IMR-90 (cell line): ENCODE measurements around the gene KRTAP5-4. TPM values are rescaled to one million over a fixed set of nuclear protein-coding genes. Genes with fewer than 3 reads are reported as not detected.
"Not testable (repeated sequence)": the region's sequence is repeated elsewhere in the genome, so short reads cannot be mapped to it uniquely, and the experiment has no call there.

Source experiments
- ATAC-seq: fragments of 200-7000 bp; cut with Tn5 transposase; 2 replicates; pipeline ENCODE4 v1.9.1; 2020; ENCODE audit warnings: low read depth, mild to moderate bottlenecking, moderate library complexity
- BruUV-seq: library from RNA; stranded (reverse); fragments of 400-500 nt; replicated peaks from 2 replicates; lab custom pipeline; 2021; lab: Mats Ljungman, UMichigan
- CTCF ChIA-PET: fragments of 300-600 bp; formaldehyde crosslinking; extraction: SDS; loops from one replicate; lab custom pipeline; 2021; ENCODE audit warnings: antibody characterized with exemption; lab: Yijun Ruan, JAX
- POLR2A ChIA-PET: fragments of 300-600 bp; sonication (Branson Sonifier 250); formaldehyde crosslinking; loops from one replicate; lab custom pipeline; 2022; ENCODE audit warnings: antibody characterized with exemption; ENCODE audit not compliant: unreplicated experiment; lab: Charles Lee
- DNase-seq: peaks from one replicate; pipeline ENCODE4 v3.0.0; 2013
- H2AFZ ChIP-seq: replicated peaks from 2 replicates; pipeline ENCODE3; 2013; ENCODE audit warnings: low read length, mild to moderate bottlenecking; ENCODE audit not compliant: poor library complexity
- H2AK5ac ChIP-seq: 2 replicates; pipeline ENCODE4 v1.6.1; 2013; ENCODE audit warnings: low read depth, low read length, inconsistent platforms
- H2AK9ac ChIP-seq: replicated peaks from 2 replicates; pipeline ENCODE3; 2013; ENCODE audit warnings: mild to moderate bottlenecking, low read depth, low read length, moderate library complexity; ENCODE audit not compliant: poor library complexity
- H2BK120ac ChIP-seq: 2 replicates; pipeline ENCODE4 v1.6.1; 2013; ENCODE audit warnings: low read depth, low read length, inconsistent platforms
- H2BK15ac ChIP-seq: 3 replicates; pipeline ENCODE4 v1.6.1; 2013; ENCODE audit warnings: low read depth, low read length, inconsistent platforms
- H2BK20ac ChIP-seq: 2 replicates; pipeline ENCODE4 v1.6.1; 2013; ENCODE audit warnings: low read depth, mild to moderate bottlenecking, inconsistent platforms, low read length, moderate library complexity
- H2BK5ac ChIP-seq: 2 replicates; pipeline ENCODE4 v1.6.1; 2013; ENCODE audit warnings: mild to moderate bottlenecking, low read depth, low read length, inconsistent platforms; ENCODE audit not compliant: poor library complexity, severe bottlenecking
- H3K14ac ChIP-seq: replicated peaks from 2 replicates; pipeline ENCODE4 v1.6.1; 2013; ENCODE audit warnings: low read depth, low read length, inconsistent platforms
- H3K18ac ChIP-seq: 2 replicates; pipeline ENCODE4 v1.6.1; 2013; ENCODE audit warnings: low read depth, low read length, control low read depth
- H3K23ac ChIP-seq: 2 replicates; pipeline ENCODE4 v1.6.1; 2013; ENCODE audit warnings: low read depth, low read length, inconsistent platforms
- H3K27ac ChIP-seq: 2 replicates; pipeline ENCODE4 v1.5.1; 2013; ENCODE audit warnings: mild to moderate bottlenecking, control low read depth, low read length; ENCODE audit not compliant: insufficient read depth
- H3K27me3 ChIP-seq: 2 replicates; pipeline ENCODE4 v1.6.1; 2013; ENCODE audit warnings: low read length; ENCODE audit not compliant: control insufficient read depth, insufficient read depth
- H3K36me3 ChIP-seq: 2 replicates; pipeline ENCODE4 v1.6.1; 2013; ENCODE audit warnings: low read length, mixed read lengths; ENCODE audit not compliant: control insufficient read depth, insufficient read depth
- H3K4ac ChIP-seq: 2 replicates; pipeline ENCODE4 v1.6.1; 2013; ENCODE audit warnings: low read depth, low read length, inconsistent platforms
- H3K4me1 ChIP-seq: 2 replicates; pipeline ENCODE4 v1.6.1; 2013; ENCODE audit warnings: low read length, mixed read lengths; ENCODE audit not compliant: control insufficient read depth, insufficient read depth
- H3K4me2 ChIP-seq: 2 replicates; pipeline ENCODE4 v1.6.1; 2013; ENCODE audit warnings: low read depth, mild to moderate bottlenecking, control low read depth, low read length, moderate library complexity
- H3K4me3 ChIP-seq: 2 replicates; pipeline ENCODE4 v1.5.1; 2013; ENCODE audit warnings: low read depth, mild to moderate bottlenecking, control low read depth, low read length, moderate library complexity; ENCODE audit not compliant: insufficient read depth
- H3K56ac ChIP-seq: 2 replicates; pipeline ENCODE4 v1.6.1; 2013; ENCODE audit warnings: low read length, inconsistent platforms; ENCODE audit not compliant: insufficient read depth; ENCODE audit errors: extremely low read depth
- H3K79me1 ChIP-seq, 2 experiments: 2 replicates each; pipeline ENCODE4 v1.6.1; 2013; ENCODE audit warnings: low read length in 2 of 2, inconsistent platforms in 1 of 2, low read depth in 1 of 2
- H3K9ac ChIP-seq: 2 replicates; pipeline ENCODE4 v1.6.1; 2013; ENCODE audit warnings: low read depth, low read length, control low read depth
- H3K9me1 ChIP-seq: 2 replicates; pipeline ENCODE4 v1.6.1; 2013; ENCODE audit warnings: low read length, inconsistent platforms; ENCODE audit not compliant: insufficient read depth
- H3K9me3 ChIP-seq: 2 replicates; pipeline ENCODE4 v1.6.1; 2013; ENCODE audit warnings: low read length; ENCODE audit not compliant: control insufficient read depth, insufficient read depth
- H4K20me1 ChIP-seq: 2 replicates; pipeline ENCODE4 v1.6.1; 2013; ENCODE audit warnings: low read length, inconsistent platforms; ENCODE audit not compliant: insufficient read depth
- H4K5ac ChIP-seq: 2 replicates; pipeline ENCODE4 v1.6.1; 2013; ENCODE audit warnings: mild to moderate bottlenecking, low read depth, low read length, control low read depth
- H4K8ac ChIP-seq, 2 experiments: 2 replicates each; pipeline ENCODE4 v1.6.1; 2013; ENCODE audit warnings: low read depth in 2 of 2, low read length in 2 of 2, control low read depth in 1 of 2, inconsistent platforms in 1 of 2
- H4K91ac ChIP-seq: 2 replicates; pipeline ENCODE4 v1.6.1; 2013; ENCODE audit warnings: low read depth, low read length, inconsistent platforms; ENCODE audit not compliant: insufficient read depth
- WGBS, 2 experiments: methylation state at CpG; one replicate each; pipeline versions ENCODE4 v1.1.5 to v1.1.7; 2013; ENCODE audit warnings: missing lambda C conversion rate in 2 of 2; ENCODE audit not compliant: insufficient read length in 1 of 2; ENCODE audit errors: extremely low coverage in 2 of 2; 5-methylcytosine and 5-hydroxymethylcytosine counted together
- dilution Hi-C: fragments of 300-500 bp; cut with HindIII; formaldehyde crosslinking; loops from one replicate; pipeline ENCODE4 v1.14.3; 2018; ENCODE audit warnings: low sequenced_read_pairs; ENCODE audit not compliant: unreplicated experiment
- in situ Hi-C: fragments of 300-500 bp; cut with MboI; formaldehyde crosslinking; loops from 3 replicates; pipeline ENCODE4 v1.14.3; 2019; ENCODE audit warnings: low sequenced_read_pairs, inconsistent platforms, mixed read lengths
- intact Hi-C: fragments of 100-400 bp; cut with micrococcal nuclease; formaldehyde crosslinking; loops from 2 replicates; pipeline ENCODE4 v1.10.0; 2022
- polyA plus RNA-seq, 3 experiments: library from polyadenylated mRNA; depleted of rRNA; stranded (reverse); fragments of >200 nt; gene quantifications; 2 replicates each; pipeline ENCODE4 v1.2.3, GENCODE V29; 2012; ENCODE audit warnings: low replicate concordance in 1 of 3
- total RNA-seq: library from RNA; depleted of rRNA; stranded (reverse); fragments of >200 nt; gene quantifications from 2 replicates; pipeline ENCODE4 v1.2.3, GENCODE V29; 2012

Gene KRTAP5-4
- total and polyA plus RNA-seq, 2 of the 4 experiments (the other 2 are of a cell fraction): not detected

DNA sequence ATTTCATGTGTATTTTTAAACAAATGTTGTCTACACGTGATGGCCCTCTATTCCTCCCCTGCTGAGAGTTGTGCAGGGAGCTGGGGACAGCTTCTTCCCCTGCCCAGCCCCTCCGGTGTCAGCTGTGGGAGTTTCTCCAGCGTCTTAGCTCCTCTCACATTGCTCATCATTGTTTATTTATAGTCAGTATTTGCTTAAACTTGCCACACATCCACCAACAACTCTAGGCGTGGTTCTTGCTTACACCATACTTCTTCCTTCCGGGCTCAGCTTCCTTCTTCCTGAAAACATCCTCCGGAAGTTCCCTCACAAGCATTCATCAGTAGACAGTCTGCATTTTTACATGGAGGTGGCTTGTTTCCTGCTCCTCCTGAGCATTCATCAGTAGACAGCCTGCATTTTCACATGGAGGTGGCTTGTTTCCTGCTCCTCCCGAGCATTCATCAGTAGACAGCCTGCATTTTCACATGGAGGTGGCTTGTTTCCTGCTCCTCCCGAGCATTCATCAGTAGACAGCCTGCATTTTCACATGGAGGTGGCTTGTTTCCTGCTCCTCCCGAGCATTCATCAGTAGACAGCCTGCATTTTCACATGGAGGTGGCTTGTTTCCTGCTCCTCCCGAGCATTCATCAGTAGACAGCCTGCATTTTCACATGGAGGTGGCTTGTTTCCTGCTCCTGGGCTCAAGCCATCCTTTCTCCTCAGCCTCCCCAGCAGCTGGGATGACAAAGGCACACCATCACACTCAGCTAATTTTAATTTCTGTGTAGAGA, 32.6 kb downstream of the KRTAP5-4 start:
- H2AFZ ChIP-seq, H3K23ac ChIP-seq, H2BK15ac ChIP-seq, POLR2A ChIA-PET, H3K18ac ChIP-seq, in situ Hi-C loops, H3K14ac ChIP-seq, H2BK20ac ChIP-seq, H4K8ac ChIP-seq, H3K56ac ChIP-seq, H3K4me2 ChIP-seq, H2AK9ac ChIP-seq, ATAC-seq, H3K9me3 ChIP-seq, H4K91ac ChIP-seq, H3K36me3 ChIP-seq, H3K4me1 ChIP-seq, H2AK5ac ChIP-seq, H4K5ac ChIP-seq, H3K79me1 ChIP-seq, H3K4ac ChIP-seq, H4K20me1 ChIP-seq, H3K9me1 ChIP-seq, H3K4me3 ChIP-seq, dilution Hi-C loops, intact Hi-C loops, DNase-seq, H2BK120ac ChIP-seq, H3K9ac ChIP-seq, H3K27ac ChIP-seq, BruUV-seq, H2BK5ac ChIP-seq: not testable (repeated sequence)
- H3K27me3 ChIP-seq: peaks cover 33% of the 10 kb centered on the region
- 39% methylated on average over 2 of the region's 10 CpGs; no CpG with 5 or more reads in 1 of the 2 experiments for WGBS, 2 experiments
- CTCF ChIA-PET: interaction anchor here (1.0 to 2.1 kb wide), 2 partner anchors 13 to 15 kb away, joined by 3 to 9 read pairs; no protein-coding TSS in a partner anchor
